SKM-1 treated with dmso at 0.1 percent for 144 hours (cell line): Measurements from ENCODE around the gene ARHGAP4.

ENCODE experiments used
- DNase-seq: peaks from one replicate; lab custom pipeline; 2025; ENCODE audit not compliant: unreplicated experiment; lab: John Stamatoyannopoulos, UW

ARHGAP4 gene

DNA sequence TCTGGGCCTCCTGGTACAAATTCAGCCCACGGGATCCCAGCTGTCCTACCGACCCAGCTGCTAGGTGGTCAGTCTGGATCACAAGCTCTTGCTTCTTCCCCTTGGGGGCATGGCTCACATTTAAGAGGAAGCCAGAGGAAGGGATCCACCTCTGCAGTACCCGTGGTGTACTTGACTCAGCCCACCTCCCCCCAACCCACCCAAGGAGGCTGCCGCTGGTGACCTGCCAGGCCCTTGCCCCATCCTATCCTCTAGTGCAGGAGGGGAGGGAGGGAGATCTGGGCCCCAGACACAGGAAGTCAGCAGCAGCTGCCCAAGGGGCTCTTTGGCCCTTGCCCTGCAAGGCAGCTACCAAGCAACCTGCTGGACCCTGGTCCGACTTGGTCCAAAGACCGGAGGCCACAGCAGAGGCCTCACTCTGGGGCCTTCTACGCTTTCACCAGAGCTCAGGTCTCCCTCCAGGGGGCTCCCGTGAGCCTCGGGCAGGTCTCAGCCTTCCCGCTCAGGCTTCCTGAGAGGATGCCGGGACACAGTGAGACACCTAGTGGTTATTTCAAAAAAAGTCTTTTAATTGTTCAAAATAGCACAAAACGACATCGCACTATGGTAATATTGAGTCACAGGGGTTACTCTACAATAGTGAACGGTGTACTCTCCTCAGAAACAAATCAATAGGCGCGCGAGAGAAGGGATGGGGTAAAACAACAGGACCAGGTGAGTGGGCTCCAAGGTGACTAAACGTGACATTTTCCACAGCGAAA, 21.1 kb upstream of the ARHGAP4 start:
- DNase-seq = peak; percentile 60

DNA sequence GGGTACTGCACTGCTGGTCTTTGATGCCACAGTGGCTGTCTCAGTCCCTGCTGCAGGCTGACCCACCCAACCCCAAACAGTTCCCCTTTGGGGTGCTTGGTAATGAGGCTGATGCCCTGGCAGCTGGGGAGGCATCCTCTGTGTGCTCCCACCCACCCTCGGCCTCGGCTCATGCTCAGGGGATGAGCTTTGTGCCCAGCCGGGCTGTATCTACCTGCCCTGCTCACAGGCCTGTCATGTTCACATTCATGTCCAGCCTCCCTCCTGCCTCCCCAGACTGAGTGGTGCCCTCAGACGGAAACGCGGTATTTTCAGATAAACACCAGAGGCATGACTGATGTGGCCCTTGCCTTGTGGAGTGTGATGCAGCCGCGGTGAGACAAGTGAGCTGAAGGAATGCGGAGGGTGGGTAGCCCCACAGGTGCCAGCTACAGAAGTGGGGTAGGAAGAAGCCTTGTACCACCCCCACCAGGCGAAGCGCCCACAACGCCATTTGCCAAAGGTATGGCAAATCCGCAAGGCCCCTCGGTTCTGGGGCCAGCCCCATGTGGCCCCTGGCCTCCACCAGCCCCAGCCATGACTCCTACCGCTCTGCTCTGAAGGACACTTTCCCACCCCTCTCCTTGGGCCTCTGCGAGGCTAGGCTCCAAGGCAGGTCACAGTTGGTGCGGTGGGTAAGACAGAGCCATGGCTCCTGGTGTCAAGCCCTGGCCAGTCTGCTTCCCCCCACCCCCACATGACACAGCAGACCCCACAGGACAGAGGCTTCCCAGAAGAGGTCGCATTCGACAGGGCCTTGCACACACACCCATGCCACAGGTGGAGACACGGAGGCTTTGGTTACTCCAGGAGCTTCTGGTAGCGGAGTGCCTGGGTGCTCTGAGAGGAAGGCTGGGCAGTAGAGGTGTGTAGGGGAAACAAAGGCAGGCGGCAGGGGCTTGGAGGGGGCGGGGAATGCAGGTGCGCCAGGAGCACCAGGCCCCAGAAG, 20.2 kb upstream of the ARHGAP4 start:
- DNase-seq = no peak

DNA sequence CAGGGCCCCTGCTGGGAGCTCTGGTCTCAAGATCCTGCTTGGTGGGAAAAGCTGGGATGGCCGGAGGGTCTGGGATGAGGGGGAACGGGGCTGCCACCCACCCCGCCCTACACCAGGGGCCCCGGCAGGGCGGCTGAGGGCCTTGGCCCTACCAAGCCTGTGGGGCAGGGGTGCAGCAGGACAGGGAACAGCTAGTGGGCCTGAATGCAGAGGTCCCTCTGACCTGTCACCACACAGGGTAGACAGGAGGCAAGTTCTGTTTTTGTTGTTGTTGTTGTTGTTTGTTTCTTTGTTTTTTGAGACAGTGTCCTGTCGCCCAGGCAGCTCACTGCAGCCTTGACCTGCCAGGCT, 18.7 kb upstream of the ARHGAP4 start:
- DNase-seq = no peak

DNA sequence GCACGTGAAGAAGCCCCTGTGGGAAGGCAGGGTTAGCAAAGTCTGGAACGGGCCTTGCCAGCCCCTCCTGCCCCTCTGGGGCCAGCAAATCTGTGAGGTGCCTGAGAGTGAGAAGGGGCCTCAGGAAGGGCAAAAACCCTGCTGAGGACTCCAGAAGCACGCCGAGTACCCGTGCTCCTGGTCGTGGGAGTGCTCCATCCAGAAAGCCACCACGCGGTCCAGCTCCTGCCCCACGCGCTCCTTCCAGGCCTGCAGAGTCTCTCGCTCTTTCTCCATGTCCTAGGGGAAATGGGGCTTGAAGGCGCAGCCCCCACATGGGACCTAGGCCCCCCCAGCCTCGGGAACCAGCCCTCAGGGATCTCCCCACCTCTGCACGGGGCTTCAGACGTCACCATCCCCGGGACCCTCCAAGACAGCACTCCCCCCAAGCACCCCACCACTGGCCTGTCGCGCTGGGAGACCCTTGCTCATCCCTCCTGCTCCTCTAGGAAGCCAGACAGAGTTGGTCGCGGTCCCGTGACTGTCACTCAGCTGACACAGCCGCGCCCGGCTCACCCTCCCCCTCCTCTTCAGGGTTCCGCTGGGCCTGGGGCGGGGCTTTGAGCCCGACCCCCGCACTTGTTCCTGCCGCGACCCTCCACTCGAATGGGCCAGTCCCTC, 18.2 kb upstream of the ARHGAP4 start, which contains the start of gene RENBP:
Gene RENBP, minus strand, starts transcription at position 504 of the 660 bp plus-strand sequence. Its CDS starts 33 bp downstream, at position 471.
- no peak for DNase-seq

DNA sequence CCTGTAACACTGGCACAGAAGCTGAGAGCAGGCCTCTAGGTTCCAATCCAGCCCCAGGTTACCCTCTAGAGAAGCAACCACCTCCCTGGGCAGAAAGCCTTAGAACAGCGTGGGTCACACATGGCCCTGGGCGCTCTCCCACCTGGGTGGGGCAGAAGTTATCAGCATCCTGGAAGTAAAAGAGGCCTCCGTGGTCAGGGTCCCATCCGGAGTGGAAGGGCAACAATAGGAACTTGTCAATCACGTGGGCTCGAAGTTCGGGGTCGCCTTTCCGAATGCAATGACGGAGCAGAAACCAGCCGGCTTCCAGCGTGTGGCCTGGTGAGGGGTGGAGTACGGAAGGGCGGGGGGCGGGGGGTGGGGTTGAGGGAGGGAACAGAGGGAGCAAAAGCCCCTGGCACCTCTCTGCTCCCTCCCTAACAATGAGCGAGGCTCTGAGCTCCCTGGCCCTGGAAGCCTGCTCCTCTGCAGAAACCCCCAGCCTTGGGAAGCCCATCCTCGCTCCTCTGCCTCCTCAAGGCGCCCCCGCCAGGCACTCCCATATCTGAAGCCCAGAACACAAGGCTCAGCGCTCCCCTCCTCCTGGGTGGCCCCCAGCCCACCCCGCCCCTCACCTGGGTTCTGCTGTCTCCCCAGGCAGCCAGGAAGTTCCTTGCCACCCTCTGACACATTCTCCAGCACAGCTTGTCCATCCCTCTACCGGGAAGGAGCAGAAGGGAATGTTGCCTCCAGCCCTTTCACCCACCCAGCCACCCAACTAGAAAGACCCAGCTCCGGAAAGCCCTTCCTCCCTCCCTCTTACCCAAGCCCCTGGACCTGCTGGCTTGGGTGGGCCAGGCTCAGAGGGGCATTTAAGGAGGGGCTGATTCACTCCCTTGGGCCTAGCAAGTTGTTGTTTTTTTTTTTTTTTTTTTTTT, 15.5 kb upstream of the ARHGAP4 start:
- DNase-seq = no peak

DNA sequence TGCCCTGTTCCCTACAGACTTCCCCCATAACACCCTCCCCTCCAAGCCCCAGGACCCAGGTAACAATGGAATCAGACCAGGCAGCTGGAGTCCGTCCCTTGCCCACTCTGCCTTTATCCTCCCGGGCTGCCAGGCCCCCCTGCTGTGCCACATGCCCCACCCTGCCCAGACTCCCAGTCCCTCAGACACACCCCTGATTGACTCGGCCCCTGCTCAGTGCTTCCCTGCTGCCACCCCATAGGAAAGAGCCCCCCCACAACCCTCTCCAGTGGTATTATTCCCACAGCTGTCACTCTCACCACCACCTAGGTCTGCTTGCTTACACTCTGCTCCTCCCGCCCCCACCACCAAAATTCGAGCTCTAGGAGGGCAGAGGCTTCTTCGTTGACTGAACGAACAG, 13.5 kb upstream of the ARHGAP4 start:
- no peak for DNase-seq

DNA sequence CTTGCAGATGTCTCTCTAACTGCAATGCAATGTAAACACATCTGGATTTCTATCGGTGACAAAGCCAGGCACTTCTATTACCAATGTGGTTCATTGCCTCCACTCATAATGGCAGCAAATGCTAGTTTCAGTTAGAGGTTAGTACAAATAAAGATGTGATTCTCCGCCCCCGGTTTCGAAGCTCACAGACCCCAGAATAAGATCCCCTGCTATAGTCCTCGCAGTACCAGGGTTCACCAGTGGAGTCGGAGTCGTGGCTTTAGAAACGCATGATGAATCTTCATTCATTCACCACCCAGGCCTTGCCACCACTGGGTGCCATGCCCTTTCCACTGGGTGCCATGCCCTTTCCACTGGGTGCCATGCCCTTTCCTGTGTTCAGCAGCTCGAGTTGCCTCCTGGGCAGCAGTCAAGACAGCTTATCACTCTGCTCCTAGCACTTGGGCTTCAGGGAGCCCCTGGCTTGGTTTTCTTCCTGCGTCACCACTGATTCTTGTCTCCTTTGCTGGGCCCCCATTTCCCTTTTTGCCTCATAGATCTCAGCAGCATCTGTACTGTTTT, 12.2 kb upstream of the ARHGAP4 start:
- no peak for DNase-seq

DNA sequence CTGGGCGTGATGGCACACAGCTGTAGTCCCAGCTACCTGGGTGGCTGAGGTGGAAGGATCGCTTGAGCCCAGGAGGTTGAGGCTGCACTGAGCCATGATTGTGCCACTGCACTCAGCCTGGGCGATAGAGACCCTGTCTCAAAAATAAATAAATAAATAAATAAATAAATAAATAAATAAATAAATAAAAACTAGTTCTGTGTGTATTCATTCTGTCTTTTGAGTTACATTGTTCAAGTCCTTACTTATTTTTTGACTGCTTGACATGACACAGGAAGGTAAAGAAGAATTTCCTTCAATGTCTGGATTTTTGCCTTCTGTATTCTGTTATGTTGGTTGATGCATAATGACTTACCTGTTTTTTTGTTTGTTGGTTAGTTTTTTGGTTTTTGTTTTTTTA, 11.0 kb upstream of the ARHGAP4 start:
- DNase-seq = no peak

DNA sequence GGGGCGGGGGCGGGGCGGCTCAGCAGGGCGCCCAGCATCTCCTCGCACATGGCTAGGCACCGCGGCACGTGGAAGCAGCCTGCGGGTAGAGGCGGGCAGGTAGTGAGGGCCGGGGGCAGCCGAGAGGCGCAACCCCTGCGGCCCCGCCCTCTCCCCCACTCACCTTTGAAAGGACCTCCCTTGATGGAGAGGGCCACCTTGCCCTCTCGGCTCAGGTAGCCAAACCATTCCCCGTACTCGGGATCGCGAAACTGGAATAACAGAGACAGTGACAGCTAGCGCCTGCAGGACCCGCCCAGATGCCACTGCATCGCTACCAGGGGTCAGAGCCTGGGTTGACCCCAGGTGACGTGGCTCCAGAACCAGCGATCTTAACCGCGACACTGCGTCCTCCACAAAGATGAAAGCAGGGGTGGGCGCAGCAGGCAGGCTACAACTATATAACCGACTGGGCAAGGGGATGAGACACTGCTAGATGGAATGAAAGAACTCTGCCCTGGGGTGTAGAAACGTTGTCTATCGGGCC, 9.3 kb upstream of the ARHGAP4 start:
- DNase-seq = no peak

DNA sequence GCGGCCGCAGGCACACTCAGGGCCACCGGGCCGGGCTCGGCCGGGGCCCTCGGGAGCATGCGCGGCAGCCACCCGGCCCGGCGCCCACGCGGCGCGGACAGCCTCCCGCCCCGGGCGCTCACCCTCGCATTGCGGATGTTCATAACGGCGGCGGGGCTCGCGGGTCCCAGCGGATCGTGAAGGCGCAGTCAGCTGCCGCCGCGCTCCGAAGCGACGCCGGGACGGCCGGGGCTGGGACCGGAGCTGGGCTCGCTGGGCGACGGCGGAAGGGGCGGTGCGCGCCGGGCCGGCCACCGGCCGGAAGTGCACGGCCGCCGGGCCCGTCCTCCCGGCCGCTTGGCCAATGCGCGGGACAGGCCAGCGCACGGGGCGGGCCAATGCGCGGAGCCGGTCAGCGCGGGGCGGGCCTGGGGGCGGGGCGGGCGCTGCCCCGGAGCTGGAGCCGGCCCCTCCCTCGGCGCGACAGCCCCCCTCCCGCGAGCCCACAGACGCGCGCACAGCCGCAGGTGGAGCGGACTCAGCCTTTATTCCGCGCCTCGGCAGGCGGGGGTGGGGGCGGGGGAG, 8.8 kb upstream of the ARHGAP4 start, which contains the start of gene NAA10:
Gene NAA10, minus strand, starts transcription at position 276 of the 564 bp plus-strand sequence. Its CDS starts 133 bp downstream, at position 143.
- peak; percentile 44 for DNase-seq

DNA sequence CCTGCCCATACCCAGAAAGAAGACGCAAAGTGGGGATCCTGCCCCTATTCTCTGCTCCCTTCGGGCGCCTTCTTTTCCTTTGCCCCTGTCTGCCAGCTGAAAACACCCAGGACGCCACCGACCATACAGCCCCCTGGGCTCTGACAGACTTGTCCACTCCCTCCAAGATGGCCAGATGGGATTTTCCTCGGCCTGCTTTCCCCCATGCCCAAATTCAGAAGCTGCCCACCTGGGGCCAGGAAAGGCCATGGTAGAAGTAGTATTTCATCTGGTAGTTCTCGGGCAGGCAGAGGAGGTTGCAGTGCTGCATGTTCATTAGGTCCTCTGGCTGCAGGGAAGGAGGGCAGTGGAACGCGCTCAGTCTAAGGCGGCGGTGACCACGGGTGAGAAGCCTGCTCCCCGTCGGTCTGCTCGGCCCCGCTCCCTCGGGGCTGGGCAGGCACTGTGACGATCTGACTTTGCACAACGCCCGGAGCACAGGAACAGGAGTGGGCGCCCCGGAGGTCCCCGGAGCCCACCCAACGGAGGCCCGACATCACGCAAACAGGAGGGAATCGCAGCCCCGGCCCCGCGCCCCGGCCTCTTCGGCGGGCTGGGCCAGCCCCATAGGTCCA, 8.2 kb upstream of the ARHGAP4 start:
- DNase-seq = no peak

DNA sequence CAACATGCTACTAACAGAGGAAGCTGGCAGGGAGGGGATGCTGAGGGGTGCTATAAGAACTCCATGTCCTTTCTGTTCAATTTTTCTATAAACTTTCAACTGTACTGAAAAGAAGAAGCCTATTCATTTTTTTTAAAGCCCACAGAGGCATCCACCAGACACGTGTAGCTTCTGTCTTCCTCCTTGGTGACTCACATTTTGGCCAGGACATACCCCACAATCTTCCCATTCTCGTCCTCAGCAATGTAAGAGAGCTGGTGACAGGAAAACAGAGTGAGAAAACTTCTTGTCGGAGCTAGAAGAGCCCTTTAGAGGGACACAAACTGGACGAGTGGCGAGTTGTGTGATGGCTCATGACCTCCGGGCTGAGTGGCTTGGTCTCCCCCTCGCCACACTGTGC, 7.7 kb upstream of the ARHGAP4 start:
- DNase-seq = no peak

DNA sequence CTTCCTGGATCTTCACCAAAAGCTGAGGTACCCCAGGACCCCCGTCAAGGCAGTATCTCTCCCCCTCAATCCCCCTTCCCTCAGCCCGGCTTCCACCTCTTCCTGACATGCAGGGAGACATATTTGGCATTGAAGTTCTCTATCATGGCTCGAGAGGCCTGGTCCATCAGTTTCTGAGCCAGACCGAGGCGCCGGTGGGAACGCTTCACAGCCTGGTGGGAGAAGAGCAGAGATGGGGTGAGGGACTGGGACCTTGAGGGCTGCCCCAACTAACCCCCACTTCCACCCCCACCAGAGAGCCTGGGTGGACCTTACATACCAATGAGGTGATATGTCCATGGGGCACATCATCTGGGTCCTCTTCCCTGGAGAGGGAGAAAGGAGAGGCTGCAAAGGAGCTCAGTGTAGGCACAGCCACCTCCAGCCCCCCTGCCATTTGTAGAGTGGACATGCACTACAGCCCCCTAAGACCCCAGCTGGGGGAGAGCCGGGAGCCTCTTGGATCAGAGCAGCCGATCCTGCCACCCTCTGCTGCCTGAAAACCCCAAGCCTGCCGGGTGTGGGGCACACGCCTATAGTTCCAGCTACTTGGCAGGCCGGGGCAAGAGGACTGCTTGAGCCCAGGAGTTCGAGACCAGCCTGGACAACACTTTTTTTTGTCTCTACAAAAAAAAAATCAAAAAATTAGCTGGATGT, 6.3 kb upstream of the ARHGAP4 start:
- DNase-seq = no peak

DNA sequence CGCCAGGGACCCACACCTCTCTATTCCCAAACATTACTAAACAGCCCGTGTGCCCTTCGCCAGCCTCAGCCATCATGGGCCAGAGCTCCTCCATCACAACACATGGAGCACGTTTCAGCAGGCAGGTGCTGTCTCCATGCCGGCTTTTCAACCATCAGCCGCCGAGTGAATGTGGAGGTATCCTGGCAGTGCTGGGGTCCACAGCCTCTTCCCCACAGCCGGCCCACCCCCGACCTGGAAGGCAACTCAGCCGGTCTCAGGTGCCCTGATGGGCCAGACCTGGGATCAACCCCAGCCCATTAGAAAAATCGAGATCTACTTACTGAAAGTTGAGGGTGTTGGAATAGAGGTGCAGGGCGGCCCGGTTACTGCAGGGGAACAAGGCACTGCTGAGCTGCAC, 5.7 kb upstream of the ARHGAP4 start:
- DNase-seq = no peak

DNA sequence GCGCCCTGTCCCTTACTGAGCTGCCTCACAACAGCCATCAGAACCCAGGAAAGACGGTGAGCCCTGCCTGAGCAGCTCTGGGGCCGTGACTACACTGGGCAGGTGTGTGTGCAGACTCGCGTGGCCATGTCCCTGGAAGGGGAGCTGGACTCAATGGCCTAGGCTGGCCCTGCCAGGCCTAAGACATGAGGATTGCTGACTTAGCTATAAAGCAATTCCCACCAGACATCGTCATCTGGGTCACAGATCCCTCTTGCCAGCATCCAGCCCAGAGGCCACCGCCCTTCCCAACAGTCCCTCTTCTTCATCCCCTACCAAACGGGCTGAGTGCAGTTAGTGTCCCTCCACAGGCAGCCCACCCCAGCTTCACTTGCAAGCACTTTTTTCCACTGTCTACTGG, 5.1 kb upstream of the ARHGAP4 start:
- no peak for DNase-seq

DNA sequence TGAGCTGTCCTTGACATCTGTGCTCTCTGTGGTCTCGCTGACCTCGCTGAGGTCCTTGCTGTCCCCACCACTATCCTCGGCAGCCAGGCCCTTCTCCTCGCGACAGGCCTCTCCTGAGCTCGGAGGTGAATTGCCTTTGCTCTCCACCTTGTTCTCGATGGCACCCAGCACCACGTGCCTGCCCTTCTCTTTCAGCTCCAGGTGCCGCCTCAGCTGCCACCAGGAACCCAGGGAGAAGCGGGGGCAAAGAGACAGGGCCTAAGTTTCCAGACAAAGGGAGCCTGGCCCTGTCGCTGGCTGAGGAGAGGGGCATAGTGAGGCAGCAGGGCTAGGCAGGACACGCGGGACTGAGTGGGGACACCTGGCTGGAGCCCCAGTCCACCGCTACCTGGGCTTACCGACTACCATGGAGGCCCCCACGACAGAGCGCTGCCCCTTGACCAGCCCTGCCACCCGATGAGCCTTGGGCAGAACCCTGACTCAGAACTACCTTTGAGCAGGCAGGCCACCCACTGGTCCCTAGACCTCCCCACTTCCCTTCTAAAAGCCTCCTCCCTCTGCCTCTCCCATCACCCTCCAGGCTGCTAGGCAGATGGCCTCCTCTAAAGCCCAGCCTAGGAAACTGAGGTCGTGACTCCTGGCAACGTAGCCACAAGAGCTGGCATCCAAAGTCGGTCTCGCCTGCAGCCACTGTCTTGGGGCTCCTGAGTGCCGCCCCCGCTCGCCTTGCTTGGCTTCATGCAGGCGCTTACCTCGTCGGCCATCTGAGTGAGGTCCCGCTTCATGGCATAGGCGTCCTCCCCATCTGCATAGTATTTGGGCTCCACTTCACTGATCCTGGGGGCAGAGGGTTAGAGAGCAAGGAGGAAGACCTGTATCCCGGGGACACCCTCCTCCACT, 4.2 kb upstream of the ARHGAP4 start:
- DNase-seq = no peak

DNA sequence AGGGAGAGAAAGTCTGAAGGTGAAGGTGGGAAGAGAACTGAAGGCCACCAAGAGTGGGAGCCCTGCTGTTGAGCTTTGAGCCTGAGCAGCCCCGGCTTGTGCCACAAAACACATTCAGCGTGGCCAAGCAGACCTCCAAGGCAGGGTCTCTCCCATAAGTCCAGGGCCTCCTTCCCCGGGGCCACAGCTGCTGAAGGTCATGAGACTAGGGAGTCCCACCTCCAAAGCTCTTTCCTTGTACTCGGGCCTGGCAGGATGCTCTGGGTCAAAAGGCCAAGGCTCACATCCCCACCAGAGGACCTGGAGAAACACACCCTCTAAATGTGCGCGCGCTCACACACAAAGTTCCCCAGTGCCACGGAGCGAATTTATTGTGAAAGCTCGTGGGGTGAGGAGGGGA, 3.5 kb upstream of the ARHGAP4 start:
- no peak for DNase-seq
